ENCODE measurements around the gene MYBL2.

Gene MYBL2

GRCh38 chr20:43667341-43668132 is 623 bp downstream of the MYBL2 start:
- H3K9me3 Mint-ChIP-seq, result no peaks in the 10 kb centered on the region
- peak overlapping the region; percentile 88 for H3K27ac Mint-ChIP-seq
- peaks cover 9% of the 10 kb centered on the region for H3K4me1 Mint-ChIP-seq (ENCODE audit: low read depth)
- peaks cover 30% of the 10 kb centered on the region for H3K36me3 Mint-ChIP-seq (ENCODE audit: low read depth)
- no peak for DNase-seq
- peaks cover 34% of the 10 kb centered on the region for H3K27me3 Mint-ChIP-seq
- H3K4me3 Mint-ChIP-seq, result peak overlapping the region; percentile 85

- Mint-ChIP-seq H3K27ac (no peak overlapping the region), H3K27me3 (peaks cover 37% of the 10 kb centered on the region), H3K36me3 (ENCODE audit: low read depth) (peaks cover 46% of the 10 kb centered on the region), H3K9me3 (no peaks in the 10 kb centered on the region), H3K4me3 (peak overlapping the region; percentile 18), H3K4me1 (ENCODE audit: low read depth) (peaks cover 9% of the 10 kb centered on the region)
- DNase-seq, result no peak
Observed at GRCh38 chr20:43669332-43669731, 2.4 kb downstream of the MYBL2 start.

- Mint-ChIP-seq H3K27me3 (peaks cover 33% of the 10 kb centered on the region), H3K9me3 (no peaks in the 10 kb centered on the region), H3K36me3 (ENCODE audit: low read depth) (peaks cover 57% of the 10 kb centered on the region), H3K4me3 (no peak overlapping the region), H3K4me1 (ENCODE audit: low read depth) (peaks cover 9% of the 10 kb centered on the region), H3K27ac (no peak overlapping the region)
- DNase-seq, result no peak
Observed at GRCh38 chr20:43670423-43670822, 3.5 kb downstream of the MYBL2 start.

GRCh38 chr20:43676368-43676767 is 9.5 kb downstream of the MYBL2 start:
- DNase-seq, result no peak
- Mint-ChIP-seq H3K4me3 (no peak overlapping the region), H3K27me3 (peaks cover 3% of the 10 kb centered on the region), H3K4me1 (ENCODE audit: low read depth) (peaks cover 5% of the 10 kb centered on the region), H3K27ac (no peak overlapping the region), H3K9me3 (no peaks in the 10 kb centered on the region), H3K36me3 (ENCODE audit: low read depth) (peaks cover 84% of the 10 kb centered on the region)

- H3K4me1 Mint-ChIP-seq (ENCODE audit: low read depth), result peaks cover 14% of the 10 kb centered on the region
- no peaks in the 10 kb centered on the region for H3K27me3 Mint-ChIP-seq
- H3K9me3 Mint-ChIP-seq, result no peaks in the 10 kb centered on the region
- no peak overlapping the region for H3K4me3 Mint-ChIP-seq
- no peak overlapping the region for H3K27ac Mint-ChIP-seq
- peaks cover 79% of the 10 kb centered on the region for H3K36me3 Mint-ChIP-seq (ENCODE audit: low read depth)
- no peak for DNase-seq
Observed at GRCh38 chr20:43680981-43681380, 14.1 kb downstream of the MYBL2 start.

GRCh38 chr20:43681468-43681942 is 14.6 kb downstream of the MYBL2 start:
- Mint-ChIP-seq H3K27me3 (no peaks in the 10 kb centered on the region), H3K27ac (peak overlapping the region; percentile 5), H3K36me3 (ENCODE audit: low read depth) (peaks cover 79% of the 10 kb centered on the region), H3K9me3 (no peaks in the 10 kb centered on the region), H3K4me1 (ENCODE audit: low read depth) (peaks cover 14% of the 10 kb centered on the region), H3K4me3 (no peak overlapping the region)
- no peak for DNase-seq

- H3K27ac Mint-ChIP-seq, result no peak overlapping the region
- no peak overlapping the region for H3K4me3 Mint-ChIP-seq
- DNase-seq, result no peak
- H3K36me3 Mint-ChIP-seq (ENCODE audit: low read depth), result peaks cover 79% of the 10 kb centered on the region
- H3K27me3 Mint-ChIP-seq, result no peaks in the 10 kb centered on the region
- H3K4me1 Mint-ChIP-seq (ENCODE audit: low read depth), result peaks cover 14% of the 10 kb centered on the region
- no peaks in the 10 kb centered on the region for H3K9me3 Mint-ChIP-seq
Observed at GRCh38 chr20:43681991-43682410, 15.1 kb downstream of the MYBL2 start.

GRCh38 chr20:43682446-43682845 is 15.5 kb downstream of the MYBL2 start:
- peaks cover 14% of the 10 kb centered on the region for H3K4me1 Mint-ChIP-seq (ENCODE audit: low read depth)
- H3K27me3 Mint-ChIP-seq, result no peaks in the 10 kb centered on the region
- DNase-seq, result no peak
- H3K4me3 Mint-ChIP-seq, result no peak overlapping the region
- no peak overlapping the region for H3K27ac Mint-ChIP-seq
- H3K36me3 Mint-ChIP-seq (ENCODE audit: low read depth), result peaks cover 79% of the 10 kb centered on the region
- H3K9me3 Mint-ChIP-seq, result no peaks in the 10 kb centered on the region

- no peak overlapping the region for H3K27ac Mint-ChIP-seq
- no peaks in the 10 kb centered on the region for H3K27me3 Mint-ChIP-seq
- H3K36me3 Mint-ChIP-seq (ENCODE audit: low read depth), result peaks cover 74% of the 10 kb centered on the region
- peaks cover 16% of the 10 kb centered on the region for H3K4me1 Mint-ChIP-seq (ENCODE audit: low read depth)
- H3K9me3 Mint-ChIP-seq, result no peaks in the 10 kb centered on the region
- no peak for DNase-seq
- no peak overlapping the region for H3K4me3 Mint-ChIP-seq
Observed at GRCh38 chr20:43686820-43687219, 19.9 kb downstream of the MYBL2 start.

- peaks cover 12% of the 10 kb centered on the region for H3K4me1 Mint-ChIP-seq (ENCODE audit: low read depth)
- no peaks in the 10 kb centered on the region for H3K27me3 Mint-ChIP-seq
- H3K27ac Mint-ChIP-seq, result peak overlapping the region; percentile 20
- peaks cover 68% of the 10 kb centered on the region for H3K36me3 Mint-ChIP-seq (ENCODE audit: low read depth)
- H3K9me3 Mint-ChIP-seq, result no peaks in the 10 kb centered on the region
- H3K4me3 Mint-ChIP-seq, result no peak overlapping the region
- DNase-seq, result no peak
Observed at GRCh38 chr20:43689165-43689564, 22.3 kb downstream of the MYBL2 start.

GRCh38 chr20:43690943-43691598 is 24.2 kb downstream of the MYBL2 start:
- DNase-seq, result no peak
- H3K4me3 Mint-ChIP-seq, result no peak overlapping the region
- H3K4me1 Mint-ChIP-seq (ENCODE audit: low read depth), result peaks cover 12% of the 10 kb centered on the region
- no peaks in the 10 kb centered on the region for H3K9me3 Mint-ChIP-seq
- H3K27me3 Mint-ChIP-seq, result no peaks in the 10 kb centered on the region
- peaks cover 74% of the 10 kb centered on the region for H3K36me3 Mint-ChIP-seq (ENCODE audit: low read depth)
- H3K27ac Mint-ChIP-seq, result no peak overlapping the region

GRCh38 chr20:43691928-43692524 is 25.1 kb downstream of the MYBL2 start:
- no peak overlapping the region for H3K27ac Mint-ChIP-seq
- H3K4me1 Mint-ChIP-seq (ENCODE audit: low read depth), result peaks cover 12% of the 10 kb centered on the region
- peaks cover 73% of the 10 kb centered on the region for H3K36me3 Mint-ChIP-seq (ENCODE audit: low read depth)
- DNase-seq, result peak; percentile 71
- no peak overlapping the region for H3K4me3 Mint-ChIP-seq
- no peaks in the 10 kb centered on the region for H3K27me3 Mint-ChIP-seq
- H3K9me3 Mint-ChIP-seq, result no peaks in the 10 kb centered on the region

GRCh38 chr20:43694763-43695162 is 27.8 kb downstream of the MYBL2 start:
- H3K36me3 Mint-ChIP-seq (ENCODE audit: low read depth), result peaks cover 62% of the 10 kb centered on the region
- H3K27ac Mint-ChIP-seq, result no peak overlapping the region
- no peaks in the 10 kb centered on the region for H3K27me3 Mint-ChIP-seq
- H3K4me3 Mint-ChIP-seq, result no peak overlapping the region
- peaks cover 3% of the 10 kb centered on the region for H3K4me1 Mint-ChIP-seq (ENCODE audit: low read depth)
- no peaks in the 10 kb centered on the region for H3K9me3 Mint-ChIP-seq
- DNase-seq, result no peak

- no peaks in the 10 kb centered on the region for H3K27me3 Mint-ChIP-seq
- DNase-seq, result no peak
- H3K27ac Mint-ChIP-seq, result no peak overlapping the region
- no peak overlapping the region for H3K4me3 Mint-ChIP-seq
- H3K4me1 Mint-ChIP-seq (ENCODE audit: low read depth), result peaks cover 9% of the 10 kb centered on the region
- no peaks in the 10 kb centered on the region for H3K9me3 Mint-ChIP-seq
- peaks cover 63% of the 10 kb centered on the region for H3K36me3 Mint-ChIP-seq (ENCODE audit: low read depth)
Observed at GRCh38 chr20:43695571-43695970, 28.7 kb downstream of the MYBL2 start.
